NCI-H146 (cell line): Measurements from ENCODE around the gene RASD2.
A peak's percentile ranks its signal among the peaks of the same experiment; 100 is the strongest.
"Not testable (repeated sequence)": the region's sequence is repeated elsewhere in the genome, so short reads cannot be mapped to it uniquely, and the experiment has no call there.

Experiments used
- DNase-seq: peaks from one replicate; lab custom pipeline; 2025; lab: John Stamatoyannopoulos, UW

RASD2 gene, protein sequence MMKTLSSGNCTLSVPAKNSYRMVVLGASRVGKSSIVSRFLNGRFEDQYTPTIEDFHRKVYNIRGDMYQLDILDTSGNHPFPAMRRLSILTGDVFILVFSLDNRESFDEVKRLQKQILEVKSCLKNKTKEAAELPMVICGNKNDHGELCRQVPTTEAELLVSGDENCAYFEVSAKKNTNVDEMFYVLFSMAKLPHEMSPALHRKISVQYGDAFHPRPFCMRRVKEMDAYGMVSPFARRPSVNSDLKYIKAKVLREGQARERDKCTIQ

DNA sequence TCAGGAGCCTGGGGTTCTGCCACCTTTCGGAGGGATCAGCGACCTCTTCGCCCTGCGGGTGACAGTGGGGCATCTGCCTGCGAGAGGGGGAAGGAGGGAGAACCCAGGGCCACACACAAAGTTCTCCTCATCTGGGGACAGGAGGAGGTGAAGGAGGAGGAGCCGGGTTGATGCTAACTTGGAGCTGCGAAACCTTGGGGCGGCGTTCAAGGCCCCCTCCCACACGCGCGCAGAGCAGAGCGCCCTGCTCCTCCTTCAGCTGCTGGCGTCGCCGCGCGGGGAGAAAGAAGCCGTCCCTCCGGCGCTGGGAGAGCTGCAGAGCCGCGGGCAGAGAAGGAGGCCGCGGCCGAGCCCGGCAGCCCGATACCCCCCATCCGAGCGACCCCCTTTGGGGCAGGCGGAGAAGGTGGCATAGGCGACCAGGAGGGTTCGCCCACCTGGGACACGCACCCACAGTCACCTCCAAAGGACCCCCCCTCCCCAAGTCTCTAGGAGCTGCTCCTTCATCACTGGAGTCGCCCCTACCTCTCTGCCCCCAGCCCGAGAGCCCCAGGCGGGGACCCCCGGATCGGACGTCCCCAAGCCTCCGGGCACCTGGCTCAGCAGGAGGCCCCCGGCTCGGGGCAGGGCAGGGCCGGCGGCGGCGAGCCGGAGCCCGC is at the start of gene RASD2:
RASD2 (plus strand) TSS at position 237 of the 659 bp plus-strand sequence. CDS start 5,979 bp downstream, outside the sequence.
- DNase-seq, result peak; percentile 73

DNA sequence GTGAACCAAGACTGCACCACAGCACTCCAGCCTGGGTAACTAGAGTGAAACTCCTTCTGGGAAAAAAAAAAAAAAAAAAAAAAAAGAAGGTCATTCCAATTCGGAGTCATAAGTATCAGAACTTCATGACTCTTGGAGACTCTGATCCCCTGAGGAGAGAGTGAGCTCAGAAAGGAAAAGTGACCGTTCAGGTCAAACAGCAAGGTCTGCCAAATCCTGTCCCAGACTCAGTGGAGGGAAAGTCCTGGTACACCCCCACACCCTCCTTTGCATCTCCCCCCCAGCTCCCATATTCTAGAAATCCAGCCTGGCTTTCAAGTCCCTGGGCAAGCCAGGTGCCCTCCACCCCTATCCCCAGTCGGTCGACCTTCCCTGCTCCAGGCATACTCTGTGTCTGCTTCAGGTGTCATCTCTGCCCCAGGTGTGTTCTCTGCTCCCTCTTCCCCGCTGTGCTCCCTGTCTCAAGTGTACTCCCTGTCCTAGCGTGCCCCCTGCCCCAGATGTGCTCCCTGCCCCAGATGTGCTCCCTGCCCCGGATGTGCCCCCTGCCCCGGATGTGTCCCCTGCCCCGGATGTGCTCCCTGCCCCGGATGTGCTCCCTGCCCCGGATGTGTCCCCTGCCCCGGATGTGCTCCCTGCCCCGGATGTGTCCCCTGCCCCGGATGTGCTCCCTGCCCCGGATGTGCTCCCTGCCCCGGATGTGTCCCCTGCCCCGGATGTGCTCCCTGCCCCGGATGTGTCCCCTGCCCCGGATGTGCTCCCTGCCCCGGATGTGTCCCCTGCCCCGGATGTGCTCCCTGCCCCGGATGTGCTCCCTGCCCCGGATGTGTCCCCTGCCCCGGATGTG is 49.3 kb upstream of the RASD2 start:
- not testable (repeated sequence) for DNase-seq

DNA sequence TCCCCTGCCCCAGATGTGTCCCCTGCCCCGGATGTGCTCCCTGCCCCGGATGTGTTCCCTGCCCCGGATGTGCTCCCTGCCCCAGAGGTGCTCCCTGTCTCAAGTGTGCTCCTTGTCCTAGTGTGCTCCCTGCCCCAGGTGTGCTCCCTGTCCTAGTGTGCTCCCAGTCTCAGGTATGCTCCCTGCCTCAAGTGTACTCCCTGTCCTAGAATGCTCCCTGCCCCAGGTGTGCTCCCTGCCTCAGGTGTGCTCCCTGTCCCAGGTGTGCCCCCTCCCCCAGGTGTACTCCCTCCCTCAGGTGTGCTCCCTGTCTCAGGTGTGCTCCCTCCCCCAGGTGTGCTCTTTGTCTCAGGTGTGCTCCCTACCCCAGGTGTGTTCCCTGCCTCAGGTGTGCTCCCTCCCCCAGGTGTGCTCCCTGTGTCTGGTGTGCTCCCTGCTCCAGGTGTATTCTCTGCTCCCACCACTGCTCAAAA is 48.7 kb upstream of the RASD2 start:
- DNase-seq, result no peak

DNA sequence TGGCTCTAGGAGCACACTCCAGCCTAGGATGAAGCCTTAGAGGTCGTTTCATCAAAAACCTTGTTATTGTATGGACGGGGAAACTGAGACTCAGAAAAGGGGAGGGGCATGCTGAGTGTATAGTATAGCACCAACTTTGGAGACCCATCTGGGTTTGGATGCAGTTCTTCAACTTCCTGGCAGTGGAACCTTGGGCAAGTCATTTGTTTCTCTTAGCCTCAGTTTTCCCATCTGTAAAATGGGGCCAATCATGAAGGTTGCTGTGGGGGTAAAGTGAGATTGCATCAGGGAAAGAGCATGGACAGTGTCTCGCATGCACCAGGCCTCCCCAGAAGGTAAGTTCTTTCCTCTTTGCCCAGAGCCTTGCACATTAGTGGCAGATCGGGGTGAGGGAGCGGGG is 47.6 kb upstream of the RASD2 start:
- no peak for DNase-seq

DNA sequence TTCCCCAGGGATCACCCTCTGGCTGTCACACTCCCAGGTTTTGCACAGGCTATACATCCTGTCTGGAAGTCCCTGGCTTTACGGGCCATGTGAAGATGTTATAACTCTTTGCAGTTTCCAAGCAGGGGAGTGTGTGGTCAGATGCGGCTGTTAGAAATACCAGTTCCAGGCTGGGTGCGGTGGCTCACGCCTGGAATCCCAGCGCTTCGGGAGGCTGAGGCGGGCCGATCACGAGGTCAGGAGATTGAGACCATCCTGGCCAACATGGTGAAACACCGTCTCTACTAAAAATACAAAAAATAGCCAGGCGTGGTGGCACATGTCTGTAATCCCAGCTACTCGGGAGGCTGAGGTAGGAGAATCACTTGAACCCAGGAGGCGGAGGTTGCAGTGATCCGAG is 44.9 kb upstream of the RASD2 start:
- not testable (repeated sequence) for DNase-seq

DNA sequence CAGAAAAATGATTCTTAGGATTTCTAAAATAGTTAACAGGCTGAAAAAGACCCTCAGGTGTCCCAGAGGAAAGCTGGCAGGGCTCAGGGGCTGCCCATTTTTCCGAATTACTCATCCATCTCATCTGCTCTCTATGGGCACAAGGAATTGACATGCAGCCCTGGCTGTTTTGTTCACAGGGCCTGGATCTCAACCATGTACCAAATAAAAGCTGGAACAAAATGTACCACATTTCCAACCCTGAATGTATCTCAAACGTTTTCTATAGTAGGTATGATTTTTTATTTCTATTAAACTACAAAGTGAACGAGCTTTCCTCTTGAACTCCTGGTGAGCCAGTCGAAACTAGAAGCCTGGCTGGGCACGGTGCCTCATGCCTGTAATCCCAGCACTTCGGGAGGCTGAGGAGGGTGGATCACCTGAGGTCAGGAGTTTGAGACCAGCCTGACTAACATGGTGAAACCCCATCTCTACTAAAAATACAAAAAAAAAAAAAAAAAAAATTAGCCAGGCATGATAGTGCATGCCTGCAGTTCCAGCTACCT is 43.8 kb upstream of the RASD2 start:
- no peak for DNase-seq

DNA sequence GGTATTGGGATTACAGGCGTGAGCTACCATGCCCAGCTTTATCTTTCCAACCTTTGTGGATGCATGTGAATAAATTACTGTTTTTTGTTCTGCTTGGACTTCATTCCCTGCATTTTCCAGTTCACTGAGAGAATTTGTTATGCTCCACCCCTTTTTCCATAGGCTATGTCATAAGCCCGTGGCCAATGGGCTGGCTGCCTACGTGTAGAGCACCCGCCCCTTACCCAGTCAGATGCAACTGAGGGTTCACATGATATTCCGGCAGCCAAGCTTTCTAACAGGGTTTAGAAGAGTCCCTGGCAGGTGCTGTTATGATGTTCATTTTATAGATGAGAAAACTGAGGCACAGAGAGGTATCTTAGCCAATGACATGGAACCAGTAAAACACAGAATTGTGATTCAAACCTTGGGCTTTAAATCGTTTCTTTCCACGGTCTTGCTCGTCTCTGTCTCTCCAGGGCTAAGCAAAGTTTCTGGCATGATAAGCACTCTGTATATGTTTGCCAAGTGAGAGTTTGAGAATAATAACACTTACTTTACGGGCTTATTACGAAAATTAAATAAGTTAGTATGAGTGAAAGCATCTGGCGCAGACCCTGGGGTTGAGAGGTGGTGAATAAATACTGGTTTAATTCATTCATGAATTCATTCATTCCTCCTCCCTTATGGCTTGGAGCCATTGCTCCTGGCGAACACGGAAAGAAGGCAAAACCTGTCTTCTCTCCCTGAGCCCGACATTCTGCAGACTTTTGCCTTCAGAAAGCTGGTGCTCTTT is 42.4 kb upstream of the RASD2 start:
- no peak for DNase-seq

DNA sequence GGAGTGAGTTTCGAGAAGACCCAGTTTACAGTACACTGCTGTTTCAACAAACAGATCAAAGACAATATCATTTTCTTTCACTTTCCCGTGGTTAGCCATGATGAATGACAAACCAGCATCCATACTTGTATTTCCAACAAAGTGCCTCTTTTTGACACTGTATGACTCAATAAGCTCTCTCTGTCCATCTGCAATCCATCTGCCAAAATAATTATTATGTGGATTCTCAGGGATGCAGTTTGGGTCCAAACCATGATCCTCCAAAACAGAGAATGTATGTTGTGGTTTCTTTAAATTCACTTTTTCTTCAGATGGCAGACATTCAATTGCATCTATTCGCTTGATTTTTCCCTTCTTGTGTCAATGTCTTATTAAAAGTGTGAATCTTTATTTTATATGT is 37.8 kb upstream of the RASD2 start:
- DNase-seq, result no peak

DNA sequence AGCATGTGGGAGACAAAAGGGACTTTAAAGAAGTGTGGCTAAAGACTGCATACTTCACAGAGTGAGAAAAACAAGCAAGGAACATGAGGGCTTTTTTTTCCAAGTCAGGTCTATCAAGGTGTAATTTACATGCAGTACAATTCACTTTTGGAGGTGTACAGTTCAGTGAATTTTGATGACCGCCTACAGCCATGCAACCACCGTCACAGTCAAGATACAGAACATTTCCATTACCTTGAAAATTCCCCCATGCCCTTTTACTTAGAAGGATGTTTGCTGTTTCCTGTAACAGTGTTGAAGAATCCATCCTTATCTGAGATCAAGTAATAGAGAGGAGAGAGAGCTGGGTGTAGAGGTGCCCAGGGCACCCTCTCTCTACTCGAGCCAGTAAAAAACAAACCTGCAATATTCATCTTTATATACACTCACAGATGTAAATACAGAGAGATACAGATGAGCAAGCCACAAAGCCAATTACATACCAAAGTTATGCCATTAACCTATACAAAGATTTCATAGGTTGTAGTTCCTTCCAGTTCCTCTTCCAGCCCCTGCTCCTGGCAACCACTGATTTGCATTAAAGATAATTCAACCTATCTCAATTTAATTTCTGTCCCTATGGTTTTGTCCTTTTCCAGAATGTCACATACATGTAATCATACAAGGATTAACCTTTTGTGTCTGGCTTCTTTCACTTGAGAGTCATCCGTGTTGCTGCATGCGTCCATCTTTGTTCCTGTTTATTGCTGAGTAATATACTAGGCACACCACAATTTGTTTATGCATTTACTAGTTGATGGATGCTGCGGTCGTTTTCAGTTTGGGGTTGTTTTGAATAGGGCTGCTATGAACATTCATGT is 35.0 kb upstream of the RASD2 start:
- no peak for DNase-seq

DNA sequence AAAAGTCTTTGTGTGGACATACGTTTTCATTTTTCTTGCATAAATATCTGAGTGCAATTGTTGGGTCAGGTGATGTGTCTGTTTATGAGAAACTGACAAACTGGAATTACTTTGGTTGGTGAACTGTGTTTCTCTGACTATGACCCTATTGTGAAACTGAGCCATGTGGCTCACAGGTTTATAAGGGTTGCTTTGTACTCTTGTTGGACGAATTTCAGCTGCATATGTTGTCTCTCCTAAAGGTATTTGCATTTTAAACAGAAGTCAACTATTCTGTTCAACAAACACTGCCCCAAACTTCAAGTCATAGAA is 34.4 kb upstream of the RASD2 start:
- DNase-seq, result no peak

DNA sequence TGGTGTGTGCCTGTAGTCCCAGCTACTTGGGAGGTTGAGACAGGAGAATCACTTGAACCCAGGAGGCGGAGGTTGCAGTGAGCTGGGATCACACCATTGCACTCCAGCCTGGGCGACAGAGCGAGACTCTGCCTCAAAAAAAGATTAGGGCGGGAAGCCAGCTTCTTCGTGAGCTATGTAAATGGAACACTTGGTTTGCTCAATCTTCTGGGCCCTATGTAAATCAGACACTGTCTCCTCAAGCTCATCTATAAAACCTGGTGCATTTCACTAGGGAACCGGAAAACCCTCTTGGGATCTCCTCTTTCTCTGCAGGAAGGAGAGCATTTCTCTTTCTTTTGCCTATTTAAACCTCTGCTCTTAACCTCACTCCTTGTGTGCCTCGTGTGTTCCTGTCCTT is 32.8 kb upstream of the RASD2 start:
- DNase-seq, result not testable (repeated sequence)

DNA sequence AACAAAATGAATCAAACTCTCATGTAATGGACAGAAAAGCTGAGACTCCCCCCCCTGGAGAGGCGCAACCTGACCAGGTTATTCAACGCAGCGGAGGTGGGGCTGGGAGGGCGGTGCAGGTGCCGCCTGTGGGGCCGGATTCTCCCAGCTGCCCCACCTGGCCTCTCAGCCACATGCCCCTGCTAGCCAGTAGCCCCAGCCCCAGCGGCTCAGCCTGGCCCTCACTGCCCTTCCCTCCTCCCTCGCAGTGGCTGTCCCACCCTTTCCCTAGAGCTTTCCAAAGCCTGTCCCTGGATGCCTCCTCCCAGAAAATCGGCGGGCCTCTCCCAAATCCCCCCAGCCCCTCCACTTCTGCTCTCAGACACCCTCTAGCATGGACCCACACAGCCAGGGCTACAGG is 31.2 kb upstream of the RASD2 start:
- no peak for DNase-seq

DNA sequence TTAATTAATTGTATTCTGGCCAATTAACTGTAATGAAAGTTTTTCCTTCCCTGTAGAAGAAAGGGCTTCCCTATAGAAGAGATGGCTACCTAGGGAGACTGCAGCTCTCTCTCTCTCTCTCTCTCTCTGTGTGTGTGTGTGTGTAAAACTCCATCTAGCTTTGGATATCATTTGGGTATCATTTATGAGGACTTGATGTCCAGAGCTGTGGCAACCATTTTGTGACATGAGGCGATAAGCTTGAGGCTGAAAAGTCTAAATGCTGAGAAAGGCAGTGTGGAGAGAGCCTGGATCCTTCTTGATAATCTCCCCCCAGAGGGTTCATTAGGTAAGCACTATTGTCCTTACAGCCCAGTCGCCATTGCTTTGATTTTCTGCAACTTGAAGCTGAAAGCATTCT is 30.7 kb upstream of the RASD2 start:
- DNase-seq, result no peak

DNA sequence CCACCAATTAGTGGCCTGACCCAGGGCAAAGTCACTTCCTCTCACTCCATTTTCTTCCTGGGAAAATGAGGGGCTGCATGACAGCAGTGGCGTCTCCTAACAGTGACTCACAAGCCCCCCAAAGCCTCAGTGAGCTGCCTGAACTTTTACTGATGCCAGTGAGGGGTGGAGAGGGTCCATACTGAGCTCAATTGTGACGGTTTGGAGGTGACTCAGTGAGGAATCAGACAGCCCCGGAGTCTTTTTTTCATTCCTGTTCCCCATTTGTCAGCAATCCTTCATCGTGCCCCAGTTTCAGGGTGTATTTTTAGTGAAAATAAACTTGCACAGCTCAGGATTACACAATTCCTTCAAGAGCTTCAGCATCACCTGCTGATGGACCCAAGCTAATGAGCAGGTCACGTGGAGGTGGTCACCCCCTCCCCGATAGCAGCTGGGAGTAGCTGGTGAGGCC is 30.1 kb upstream of the RASD2 start:
- DNase-seq, result no peak

DNA sequence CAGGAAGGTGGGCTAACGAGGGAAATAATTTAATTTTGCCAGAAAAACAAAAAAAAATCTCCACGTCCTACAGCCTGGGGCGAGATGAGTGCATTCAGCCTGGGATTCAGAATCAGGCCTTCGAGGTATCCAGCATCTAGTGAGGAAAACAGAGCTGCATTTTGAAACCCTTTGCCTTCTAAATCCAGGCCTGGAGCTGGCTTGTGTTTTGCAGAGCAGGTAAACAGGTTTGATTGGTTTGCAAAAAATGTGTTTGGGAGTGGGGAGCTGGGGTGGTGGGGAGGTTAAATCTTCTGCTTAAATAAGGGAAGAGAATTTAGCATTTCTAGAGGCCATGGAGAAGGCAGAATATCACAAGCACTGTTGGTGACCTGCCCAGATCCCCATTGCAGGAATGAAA is 29.7 kb upstream of the RASD2 start:
- DNase-seq, result no peak

DNA sequence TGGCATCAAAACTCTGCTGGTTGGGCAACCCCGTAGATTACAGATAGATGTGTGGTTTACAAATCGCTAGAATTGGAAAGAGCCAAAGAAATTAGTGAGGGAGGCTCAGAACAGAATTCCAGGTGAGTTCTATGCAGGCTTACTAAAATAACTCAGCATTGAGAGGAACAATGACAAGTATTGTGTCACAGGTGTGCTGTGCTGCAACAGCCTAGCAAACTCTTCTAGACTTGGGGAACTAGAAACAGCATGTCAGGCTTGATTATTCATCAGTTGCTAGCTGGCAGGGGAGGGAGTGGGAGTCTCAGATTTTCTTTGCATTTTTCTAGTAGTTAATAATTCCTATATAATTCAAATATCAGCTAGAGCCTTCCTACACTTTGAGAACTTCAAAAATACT is 26.3 kb upstream of the RASD2 start:
- DNase-seq, result no peak

DNA sequence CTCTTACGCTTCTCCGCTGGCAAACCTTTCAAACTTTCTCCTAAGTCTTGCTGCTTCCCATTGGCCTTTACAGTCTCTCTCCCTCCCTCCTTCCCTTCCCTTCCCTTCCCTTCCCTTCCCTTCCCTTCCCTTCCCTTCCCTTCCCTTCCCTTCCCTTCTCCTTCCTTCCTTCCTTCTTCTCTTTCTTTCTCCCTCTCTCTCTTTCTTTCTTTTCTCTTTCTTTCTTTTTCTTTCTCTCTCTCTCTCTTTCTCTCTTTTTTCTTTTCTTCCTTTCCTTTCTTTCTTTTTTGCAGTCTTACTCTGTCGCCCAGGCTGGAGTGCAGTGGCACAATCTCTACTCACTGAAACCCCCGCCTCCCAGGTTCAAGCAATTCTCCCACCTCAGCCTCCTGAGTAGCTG is 24.7 kb upstream of the RASD2 start:
- not testable (repeated sequence) for DNase-seq

DNA sequence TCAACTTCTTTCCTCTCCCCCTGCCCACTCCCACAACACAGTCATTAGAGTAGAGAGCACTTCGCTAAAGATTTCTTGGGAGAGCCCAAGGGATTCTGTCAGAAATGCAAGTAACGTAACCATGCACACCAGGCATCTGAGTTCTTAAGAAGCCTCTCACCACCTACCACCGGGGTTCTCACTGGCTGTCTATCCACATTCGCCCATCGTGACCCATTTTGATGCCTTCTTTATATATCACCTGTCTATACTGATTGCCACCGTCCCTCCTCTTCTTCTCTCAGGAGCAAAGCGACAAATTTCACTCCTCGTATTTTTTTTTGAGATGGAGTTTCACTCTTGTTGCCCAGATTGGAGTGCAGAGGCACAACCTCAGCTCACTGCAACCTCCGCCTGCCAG is 23.9 kb upstream of the RASD2 start:
- no peak for DNase-seq

DNA sequence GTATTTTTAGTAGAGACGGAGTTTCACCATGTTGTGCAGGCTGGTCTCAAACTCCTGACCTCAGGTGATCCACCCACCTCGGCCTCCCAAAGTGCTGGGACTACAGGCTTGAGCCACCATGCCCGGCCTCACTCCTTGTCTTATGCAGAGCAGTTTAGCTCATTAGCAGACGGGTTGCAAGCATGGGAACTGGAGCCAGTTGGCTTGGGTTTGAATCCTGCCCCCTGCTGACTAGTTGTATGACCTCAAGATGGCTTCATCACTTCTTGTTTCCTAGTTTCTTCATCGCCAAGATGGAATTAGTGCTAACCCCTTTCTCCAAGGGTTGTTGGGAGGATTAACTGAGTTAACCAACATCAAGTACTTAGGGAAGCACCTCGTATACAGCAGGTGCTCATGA is 23.4 kb upstream of the RASD2 start:
- DNase-seq, result no peak

DNA sequence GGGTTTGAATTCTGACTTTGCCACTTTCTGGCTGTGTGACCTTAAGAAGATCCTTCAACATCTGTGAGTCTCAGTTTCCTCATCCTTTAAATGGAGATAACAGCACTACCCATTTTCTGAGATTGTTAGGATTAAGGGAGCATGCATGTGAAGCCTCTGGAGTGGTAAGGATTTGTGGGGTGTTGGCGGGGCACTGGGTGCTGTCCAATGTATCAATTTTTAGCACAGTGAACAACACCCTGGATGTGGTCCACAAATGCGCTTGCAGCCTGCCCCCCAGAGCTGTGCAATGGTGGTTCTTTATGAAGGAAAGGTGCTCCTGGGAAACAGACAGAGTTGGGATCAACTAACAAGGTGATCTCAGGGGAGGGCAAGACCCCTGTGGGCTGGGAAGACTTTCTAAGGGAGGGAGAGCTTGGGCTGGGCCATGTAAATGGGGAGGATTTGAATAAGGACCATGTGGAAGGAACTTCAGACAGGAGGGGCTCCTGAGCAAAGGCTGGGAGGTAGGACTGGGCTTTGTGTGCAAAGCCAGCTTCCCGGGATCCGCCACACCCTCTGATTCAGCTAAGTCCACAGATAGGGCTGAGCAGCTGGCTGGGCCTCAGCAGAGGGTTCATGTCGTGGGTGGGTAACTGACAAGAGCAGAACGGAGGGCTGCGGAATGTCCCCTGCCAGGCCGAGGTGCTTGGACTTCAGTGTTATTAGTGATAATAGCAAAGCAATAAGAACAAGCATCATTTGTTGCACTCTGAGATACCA is 22.7 kb upstream of the RASD2 start:
- DNase-seq, result no peak
